Smooth muscle cell (in vitro differentiated cells): Measurements from ENCODE around the gene TRPV4. TPM values are rescaled to one million over a fixed set of nuclear protein-coding genes. Genes with fewer than 3 reads are reported as not detected.
A peak's percentile ranks its signal among the peaks of the same experiment; 100 is the strongest.

Experiments
- DNase-seq: peaks from one replicate; lab custom pipeline; 2025; ENCODE audit not compliant: unreplicated experiment; lab: John Stamatoyannopoulos, UW
- H2AFZ ChIP-seq: fragments of 200-600 bp; sonication (generic); 2 replicates; pipeline ENCODE4 v1.6.0; 2016; ENCODE audit warnings: antibody characterized with exemption, low read depth, mild to moderate bottlenecking
- H3F3A ChIP-seq: fragments of 200-600 bp; sonication (generic); 2 replicates; pipeline ENCODE4 v1.6.0; 2017; ENCODE audit warnings: antibody characterized with exemption, low read depth
- H3K27ac ChIP-seq: fragments of 200-600 bp; sonication (generic); 2 replicates; pipeline ENCODE4 v1.5.1; 2016; ENCODE audit warnings: low read depth, mild to moderate bottlenecking
- H3K27me3 ChIP-seq: fragments of 200-600 bp; sonication (generic); 2 replicates; pipeline ENCODE4 v1.6.1; 2016; ENCODE audit warnings: low read depth, mild to moderate bottlenecking
- H3K36me3 ChIP-seq: fragments of 200-600 bp; sonication (generic); 2 replicates; pipeline ENCODE4 v1.5.1; 2016; ENCODE audit warnings: low read depth
- H3K4me1 ChIP-seq: fragments of 200-600 bp; sonication (generic); 2 replicates; pipeline ENCODE4 v1.5.1; 2016; ENCODE audit warnings: low read depth
- H3K4me2 ChIP-seq: fragments of 200-600 bp; sonication (generic); 2 replicates; pipeline ENCODE4 v1.6.0; 2016; ENCODE audit warnings: mild to moderate bottlenecking
- H3K4me3 ChIP-seq: fragments of 200-600 bp; sonication (generic); 2 replicates; pipeline ENCODE4 v1.5.1; 2016; ENCODE audit warnings: mild to moderate bottlenecking
- H3K79me2 ChIP-seq: fragments of 200-600 bp; sonication (generic); 2 replicates; pipeline ENCODE4 v1.6.0; 2016; ENCODE audit warnings: low read depth, mild to moderate bottlenecking
- H3K9ac ChIP-seq: fragments of 200-600 bp; sonication (generic); 2 replicates; pipeline ENCODE4 v1.6.0; 2016; ENCODE audit warnings: low read depth
- H3K9me3 ChIP-seq: fragments of 200-600 bp; sonication (generic); replicated peaks from 2 replicates; pipeline ENCODE4 v1.5.1; 2016; ENCODE audit warnings: low read depth
- H4K20me1 ChIP-seq: fragments of 200-600 bp; sonication (generic); 2 replicates; pipeline ENCODE4 v1.6.0; 2016; ENCODE audit warnings: low read depth
- CTCF ChIP-seq: fragments of 200-600 bp; sonication (generic); IDR thresholded peaks from 2 replicates; pipeline ENCODE4 v1.5.1; 2017; ENCODE audit warnings: borderline replicate concordance, mild to moderate bottlenecking, antibody characterized with exemption; ENCODE audit not compliant: insufficient read depth, poor library complexity, severe bottlenecking
- WGBS: methylation state at CpG from one replicate; pipeline ENCODE4 v1.1.7; 2016; ENCODE audit warnings: low lambda C conversion rate; 5-methylcytosine and 5-hydroxymethylcytosine counted together
- polyA plus RNA-seq: library from polyadenylated mRNA; unstranded; fragments of >200 nt; fragmentation: Nextera tagmentation; extraction: Ambion mirVana; gene quantifications from 2 replicates; pipeline ENCODE4 v1.2.1, GENCODE V29; 2016
- total RNA-seq: library from RNA; depleted of rRNA; stranded (reverse); fragments of >200 nt; gene quantifications from 2 replicates; pipeline ENCODE4 v1.2.3, GENCODE V29; 2014

Gene TRPV4
- total and polyA plus RNA-seq, 2 experiments from 2014 or later, result 1.5 to 1.9 TPM

- no peak overlapping the region for H3K9ac ChIP-seq
- H3K36me3 ChIP-seq, result no peaks in the 10 kb centered on the region
- H3F3A ChIP-seq, result no peaks in the 10 kb centered on the region
- no peak overlapping the region for H3K4me2 ChIP-seq
- H3K9me3 ChIP-seq, result no peaks in the 10 kb centered on the region
- no peaks in the 10 kb centered on the region for H3K79me2 ChIP-seq
- 67% methylated on average over 5 of the region's 5 CpGs for WGBS
- no peak overlapping the region for H2AFZ ChIP-seq
- no peak for DNase-seq
- TF ChIP-seq CTCF, result no peak
- no peaks in the 10 kb centered on the region for H3K27me3 ChIP-seq
- no peak overlapping the region for H3K27ac ChIP-seq
- no peak overlapping the region for H3K4me3 ChIP-seq
- H4K20me1 ChIP-seq, result no peaks in the 10 kb centered on the region
- no peaks in the 10 kb centered on the region for H3K4me1 ChIP-seq
Measured at GRCh38 chr12:109777544-109777943, 55.7 kb downstream of the TRPV4 start.

GRCh38 chr12:109776624-109777023, 56.6 kb downstream of the TRPV4 start:
- H3K4me1 ChIP-seq, result no peaks in the 10 kb centered on the region
- no peak overlapping the region for H3K27ac ChIP-seq
- no peaks in the 10 kb centered on the region for H3K36me3 ChIP-seq
- H3K79me2 ChIP-seq, result no peaks in the 10 kb centered on the region
- H3K4me2 ChIP-seq, result no peak overlapping the region
- no peak overlapping the region for H3K9ac ChIP-seq
- TF ChIP-seq CTCF, result no peak
- H2AFZ ChIP-seq, result no peak overlapping the region
- H3F3A ChIP-seq, result no peaks in the 10 kb centered on the region
- no peak overlapping the region for H3K4me3 ChIP-seq
- no peaks in the 10 kb centered on the region for H3K27me3 ChIP-seq
- 88% methylated on average over 9 of the region's 9 CpGs for WGBS
- DNase-seq, result no peak
- no peaks in the 10 kb centered on the region for H3K9me3 ChIP-seq
- H4K20me1 ChIP-seq, result no peaks in the 10 kb centered on the region

- H3K4me1 ChIP-seq, result no peaks in the 10 kb centered on the region
- H3K36me3 ChIP-seq, result no peaks in the 10 kb centered on the region
- H4K20me1 ChIP-seq, result no peaks in the 10 kb centered on the region
- WGBS, result 20% methylated on average over 10 of the region's 10 CpGs
- H3K4me2 ChIP-seq, result no peak overlapping the region
- no peaks in the 10 kb centered on the region for H3F3A ChIP-seq
- no peak overlapping the region for H3K4me3 ChIP-seq
- no peak overlapping the region for H2AFZ ChIP-seq
- peak; percentile 87 for TF ChIP-seq CTCF
- no peaks in the 10 kb centered on the region for H3K9me3 ChIP-seq
- H3K9ac ChIP-seq, result no peak overlapping the region
- H3K27ac ChIP-seq, result no peak overlapping the region
- H3K79me2 ChIP-seq, result no peaks in the 10 kb centered on the region
- no peaks in the 10 kb centered on the region for H3K27me3 ChIP-seq
- DNase-seq, result peak; percentile 15
Measured at GRCh38 chr12:109775172-109775881, 57.9 kb downstream of the TRPV4 start.
